Natural killer cell treated with Interleukin-12 subunit alpha and Interleukin-12 subunit beta and Interleukin-15 and Interleukin-18, amount 100 ng/mL, for 72 hours (primary cell): ENCODE data around the gene ABCB1. TPM values are rescaled to one million over a fixed set of nuclear protein-coding genes. Genes with fewer than 3 reads are reported as not detected.

Experiments used
- ATAC-seq, 2 donors: fragments of 150-1000 bp; cut with Tn5 transposase in 1 of 2; sonication (Bioruptor Pico), chemical (Tn5 transposase) in 1 of 2; 2 replicates each; pipeline ENCODE4 v1.10.0; 2021
- DNase-seq: peaks from one replicate; pipeline ENCODE4 v3.0.0; 2022; ENCODE audit warnings: low spot score
- H3K27ac Mint-ChIP-seq, 2 donors: 1 replicate in 1 of 2; 2 replicates in 1 of 2; pipeline ENCODE4 v1.8.0; 2022; ENCODE audit warnings: mixed read lengths in 2 of 2, mild to moderate bottlenecking in 1 of 2, moderate library complexity in 1 of 2
- H3K27me3 Mint-ChIP-seq, 2 donors: 1 replicate in 1 of 2; 2 replicates in 1 of 2; pipeline ENCODE4 v1.8.0; 2022; ENCODE audit warnings: mixed read lengths in 2 of 2
- H3K36me3 Mint-ChIP-seq: one replicate; pipeline ENCODE4 v1.8.0; 2022; ENCODE audit warnings: mixed read lengths
- H3K4me1 Mint-ChIP-seq, 2 donors: 1 replicate in 1 of 2; 2 replicates in 1 of 2; pipeline ENCODE4 v1.8.0; 2022; ENCODE audit warnings: low read depth in 2 of 2, mixed read lengths in 2 of 2, mild to moderate bottlenecking in 1 of 2
- H3K4me3 Mint-ChIP-seq: one replicate; pipeline ENCODE4 v1.8.0; 2022; ENCODE audit warnings: mixed read lengths
- H3K9me3 Mint-ChIP-seq: 2 replicates; pipeline ENCODE4 v1.8.0; 2022; ENCODE audit warnings: mixed read lengths
- total RNA-seq, 2 donors: library from RNA; stranded (reverse); gene quantifications; one replicate each; pipeline ENCODE4 v1.2.3, GENCODE V29; 2022

ABCB1 gene
- total RNA-seq, 2 donors from 2014 or later, result 11.1 to 15.1 TPM

DNA sequence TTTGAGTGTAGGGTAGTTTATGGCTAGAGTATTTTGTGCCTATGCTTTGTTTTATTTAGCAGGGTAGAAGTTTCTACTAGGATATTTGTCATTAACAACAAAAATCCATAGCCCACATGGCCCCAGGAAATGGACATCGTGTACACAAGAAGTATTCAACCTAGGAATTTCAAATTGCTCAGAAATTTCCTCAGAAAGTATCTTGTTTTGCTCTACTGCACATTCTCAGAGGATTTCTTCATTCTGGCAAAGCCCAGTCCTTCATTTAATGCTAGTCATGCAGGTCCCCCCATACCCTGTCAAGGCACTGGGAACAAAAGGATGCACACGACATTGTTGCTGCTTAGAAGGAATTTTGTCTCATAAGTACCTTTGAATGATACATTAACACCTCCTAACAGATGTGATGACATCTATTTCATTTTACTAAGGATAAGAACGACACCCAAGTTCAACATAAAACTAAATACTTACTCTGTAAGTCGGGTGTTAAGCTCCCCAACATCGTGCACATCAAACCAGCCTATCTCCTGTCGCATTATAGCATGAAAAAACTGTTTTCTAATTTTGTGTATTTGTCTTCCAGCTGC is 34.3 kb downstream of the ABCB1 start:
- DNase-seq, result no peak
- H3K9me3 Mint-ChIP-seq, result no peaks in the 10 kb centered on the region

GRCh38 chr7:87565877-87566276 is 34.8 kb downstream of the ABCB1 start:
- Mint-ChIP-seq H3K4me1 (peaks cover 3 to 4% of the 10 kb centered on the region in 2 donors), H3K27me3 (no peaks in the 10 kb centered on the region), H3K36me3 (no peaks in the 10 kb centered on the region), H3K4me3 (no peak overlapping the region), H3K9me3 (no peaks in the 10 kb centered on the region), H3K27ac (no peak overlapping the region)
- ATAC-seq (no peak), DNase-seq (no peak)

More for the DNA sequence above, 34.3 kb downstream of the ABCB1 start:
- no peaks in the 10 kb centered on the region for H3K27me3 Mint-ChIP-seq
- no peak overlapping the region for H3K27ac Mint-ChIP-seq
- no peak for ATAC-seq
- H3K4me3 Mint-ChIP-seq, result no peak overlapping the region
- peaks cover 8 to 9% of the 10 kb centered on the region in 2 donors for H3K4me1 Mint-ChIP-seq
- no peaks in the 10 kb centered on the region for H3K36me3 Mint-ChIP-seq

DNA sequence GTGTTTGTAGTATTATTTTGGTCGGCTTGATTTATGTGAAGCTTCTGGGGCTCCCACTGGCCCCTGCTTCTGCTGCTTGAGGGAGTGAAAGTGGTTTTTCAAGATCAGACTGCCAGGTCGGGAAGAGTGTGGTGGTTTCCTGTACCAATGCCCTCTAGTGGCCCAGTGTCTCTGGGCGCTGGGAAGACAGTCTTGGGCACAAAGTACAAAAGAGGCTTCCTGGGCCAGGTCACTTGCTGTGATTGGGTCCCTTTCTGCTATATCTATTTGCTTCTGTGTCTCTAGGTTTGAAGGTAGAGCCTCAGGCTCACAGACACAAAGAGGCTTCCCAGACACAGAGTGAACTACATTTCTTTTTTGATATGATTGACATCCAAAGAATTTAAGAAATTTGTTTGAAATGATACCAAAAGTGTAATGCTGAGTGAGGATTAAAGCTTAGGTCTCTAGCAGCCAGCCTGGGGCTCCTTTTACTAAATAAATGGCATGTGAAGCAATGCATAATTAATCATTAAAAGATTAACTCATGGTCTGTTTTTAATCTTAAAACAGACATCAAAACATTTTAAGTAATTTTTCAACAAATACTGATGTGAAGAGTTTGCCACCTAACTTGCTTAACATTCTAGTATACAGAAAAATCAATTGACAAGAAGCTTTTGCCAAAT is 36.3 kb downstream of the ABCB1 start:
- no peaks in the 10 kb centered on the region for H3K27me3 Mint-ChIP-seq
- no peak overlapping the region for H3K4me3 Mint-ChIP-seq
- H3K36me3 Mint-ChIP-seq, result no peaks in the 10 kb centered on the region
- H3K4me1 Mint-ChIP-seq, result peaks cover 0 to 4% of the 10 kb centered on the region in 2 donors
- H3K9me3 Mint-ChIP-seq, result no peaks in the 10 kb centered on the region
- H3K27ac Mint-ChIP-seq, result no peak overlapping the region
- ATAC-seq (peak; percentile 65 to 76), DNase-seq (no peak)

- Mint-ChIP-seq H3K27ac (no peak overlapping the region), H3K9me3 (no peaks in the 10 kb centered on the region), H3K27me3 (no peaks in the 10 kb centered on the region), H3K4me3 (no peak overlapping the region), H3K36me3 (no peaks in the 10 kb centered on the region), H3K4me1 (peaks cover 0 to 4% of the 10 kb centered on the region in 2 donors)
- ATAC-seq (no peak), DNase-seq (no peak)
Observed at GRCh38 chr7:87561702-87562101, 39.0 kb downstream of the ABCB1 start.

GRCh38 chr7:87561102-87561501 is 39.6 kb downstream of the ABCB1 start:
- H3K9me3 Mint-ChIP-seq, result no peaks in the 10 kb centered on the region
- no peaks in the 10 kb centered on the region for H3K27me3 Mint-ChIP-seq
- no peak overlapping the region for H3K4me3 Mint-ChIP-seq
- no peak overlapping the region for H3K27ac Mint-ChIP-seq
- no peak for ATAC-seq
- H3K4me1 Mint-ChIP-seq, result peaks cover 0 to 4% of the 10 kb centered on the region in 2 donors
- no peak for DNase-seq
- H3K36me3 Mint-ChIP-seq, result no peaks in the 10 kb centered on the region

DNA sequence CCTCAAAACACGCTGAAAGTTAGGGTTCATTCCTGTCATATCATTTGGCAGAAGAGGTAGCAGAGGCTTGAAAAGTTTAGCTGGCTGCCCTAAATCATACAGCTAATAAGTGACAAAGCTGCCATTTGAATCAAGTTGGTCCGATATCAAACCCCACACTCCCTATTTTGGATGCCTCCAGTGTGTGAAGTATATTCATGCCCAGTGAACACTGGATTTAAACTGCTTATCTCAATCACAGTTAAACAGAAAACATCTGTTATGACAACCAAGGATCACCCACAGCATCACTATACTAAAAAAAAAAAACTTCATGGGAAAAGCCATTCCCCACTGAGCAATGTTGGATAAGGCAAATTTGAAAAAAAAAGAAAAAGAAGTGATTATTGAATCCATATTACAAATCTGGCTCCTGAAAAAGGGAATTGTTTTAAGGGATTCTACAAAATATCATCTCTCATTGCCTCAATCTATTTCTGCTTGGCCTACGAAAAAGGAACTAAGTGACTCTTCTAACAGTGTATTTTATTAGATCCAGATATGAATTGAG is 48.3 kb downstream of the ABCB1 start:
- Mint-ChIP-seq H3K4me3 (no peak overlapping the region), H3K9me3 (no peaks in the 10 kb centered on the region), H3K27me3 (no peaks in the 10 kb centered on the region), H3K36me3 (peaks cover 4% of the 10 kb centered on the region), H3K27ac (no peak overlapping the region), H3K4me1 (no peaks in the 10 kb centered on the region)
- no peak for ATAC-seq
- DNase-seq, result no peak

GRCh38 chr7:87548123-87548919 is 52.4 kb downstream of the ABCB1 start:
- ATAC-seq (no peak), DNase-seq (no peak)
- peaks cover 9% of the 10 kb centered on the region for H3K36me3 Mint-ChIP-seq
- H3K27me3 Mint-ChIP-seq, result no peaks in the 10 kb centered on the region
- H3K4me3 Mint-ChIP-seq, result no peak overlapping the region
- no peaks in the 10 kb centered on the region for H3K9me3 Mint-ChIP-seq
- no peaks in the 10 kb centered on the region for H3K4me1 Mint-ChIP-seq
- H3K27ac Mint-ChIP-seq, result no peak overlapping the region

DNA sequence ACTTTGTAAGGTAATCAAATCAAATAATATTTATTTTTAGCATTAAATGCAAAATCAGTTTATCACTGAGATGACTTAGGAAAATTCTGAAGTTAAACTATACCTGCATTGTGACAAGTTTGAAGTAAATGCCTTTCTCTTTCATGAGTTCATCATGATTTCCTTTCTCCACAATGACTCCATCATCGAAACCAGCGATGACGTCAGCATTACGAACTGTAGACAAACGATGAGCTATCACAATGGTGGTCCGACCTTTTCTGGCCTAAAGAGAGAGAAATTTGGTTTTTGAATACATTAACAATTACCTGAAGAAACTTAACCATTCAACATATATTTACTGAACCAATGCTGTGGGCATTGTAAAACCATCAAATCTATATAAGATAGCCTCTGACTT is 54.9 kb downstream of the ABCB1 start:
- DNase-seq (no peak), ATAC-seq (no peak)
- no peaks in the 10 kb centered on the region for H3K27me3 Mint-ChIP-seq
- no peak overlapping the region for H3K27ac Mint-ChIP-seq
- H3K4me1 Mint-ChIP-seq, result no peaks in the 10 kb centered on the region
- H3K4me3 Mint-ChIP-seq, result no peak overlapping the region
- H3K36me3 Mint-ChIP-seq, result peaks cover 9% of the 10 kb centered on the region
- no peaks in the 10 kb centered on the region for H3K9me3 Mint-ChIP-seq

GRCh38 chr7:87543623-87544022 is 57.1 kb downstream of the ABCB1 start:
- DNase-seq (no peak), ATAC-seq (no peak)
- no peak overlapping the region for H3K4me3 Mint-ChIP-seq
- H3K4me1 Mint-ChIP-seq, result no peaks in the 10 kb centered on the region
- H3K9me3 Mint-ChIP-seq, result no peaks in the 10 kb centered on the region
- H3K27me3 Mint-ChIP-seq, result no peaks in the 10 kb centered on the region
- no peak overlapping the region for H3K27ac Mint-ChIP-seq
- peaks cover 5% of the 10 kb centered on the region for H3K36me3 Mint-ChIP-seq

DNA sequence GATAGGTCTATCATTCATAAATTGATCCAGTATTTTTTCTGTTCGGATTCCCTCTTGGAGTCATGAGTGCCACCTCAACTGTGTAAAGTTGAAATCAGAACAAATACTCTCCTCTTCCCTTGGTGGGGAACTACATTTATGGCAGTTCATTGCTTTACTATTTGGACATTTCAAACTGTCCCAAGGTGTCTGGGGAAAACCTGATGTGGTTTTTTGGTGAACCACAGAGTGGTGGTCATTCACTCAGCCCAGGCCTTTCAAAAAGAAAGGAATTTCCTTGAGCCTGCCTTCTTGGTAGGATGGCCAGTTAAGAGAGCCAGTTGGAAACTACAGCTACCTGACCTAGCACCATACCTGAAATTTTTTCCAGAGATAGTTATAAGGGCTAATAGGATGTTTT is 59.0 kb downstream of the ABCB1 start:
- H3K4me3 Mint-ChIP-seq, result no peak overlapping the region

GRCh38 chr7:87538052-87538451 is 62.6 kb downstream of the ABCB1 start:
- DNase-seq (no peak), ATAC-seq (no peak)
- no peak overlapping the region for H3K4me3 Mint-ChIP-seq
- H3K4me1 Mint-ChIP-seq, result no peaks in the 10 kb centered on the region
- no peaks in the 10 kb centered on the region for H3K9me3 Mint-ChIP-seq
- no peak overlapping the region for H3K27ac Mint-ChIP-seq
- H3K36me3 Mint-ChIP-seq, result peaks cover 4% of the 10 kb centered on the region
- H3K27me3 Mint-ChIP-seq, result no peaks in the 10 kb centered on the region

More for the DNA sequence above, 59.0 kb downstream of the ABCB1 start:
- H3K36me3 Mint-ChIP-seq, result peaks cover 9% of the 10 kb centered on the region
- H3K9me3 Mint-ChIP-seq, result no peaks in the 10 kb centered on the region
- DNase-seq (no peak), ATAC-seq (no peak)
- H3K27me3 Mint-ChIP-seq, result no peaks in the 10 kb centered on the region
- no peak overlapping the region for H3K27ac Mint-ChIP-seq
- no peaks in the 10 kb centered on the region for H3K4me1 Mint-ChIP-seq

GRCh38 chr7:87534072-87534471 is 66.6 kb downstream of the ABCB1 start:
- H3K4me1 Mint-ChIP-seq, result no peaks in the 10 kb centered on the region
- DNase-seq, result no peak
- H3K9me3 Mint-ChIP-seq, result no peaks in the 10 kb centered on the region
- H3K27ac Mint-ChIP-seq, result no peak overlapping the region
- H3K36me3 Mint-ChIP-seq, result peaks cover 8% of the 10 kb centered on the region
- no peaks in the 10 kb centered on the region for H3K27me3 Mint-ChIP-seq
- no peak for ATAC-seq
- H3K4me3 Mint-ChIP-seq, result no peak overlapping the region

DNA sequence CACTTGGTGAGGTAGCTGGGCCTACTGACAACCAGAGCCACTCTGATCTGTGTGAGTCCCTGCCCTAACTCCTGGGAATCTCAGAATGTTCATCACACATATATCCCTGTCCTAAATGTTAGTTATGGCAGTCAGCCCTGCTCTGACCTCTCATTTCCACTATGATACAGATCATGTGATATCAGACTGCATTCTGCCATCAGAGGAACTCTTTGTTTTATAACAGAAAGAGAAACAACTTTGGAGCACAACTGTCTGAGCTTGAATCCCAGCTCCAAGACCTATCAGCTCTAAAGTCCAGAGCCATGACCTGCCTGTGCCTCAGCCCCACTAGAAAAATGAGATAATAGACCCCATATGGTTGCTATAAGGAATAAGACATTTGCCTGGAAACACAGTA is 70.6 kb downstream of the ABCB1 start:
- H3K9me3 Mint-ChIP-seq, result no peaks in the 10 kb centered on the region
- no peak overlapping the region for H3K27ac Mint-ChIP-seq

GRCh38 chr7:87528730-87529129 is 72.0 kb downstream of the ABCB1 start:
- DNase-seq, result no peak
- H3K36me3 Mint-ChIP-seq, result peaks cover 16% of the 10 kb centered on the region
- no peaks in the 10 kb centered on the region for H3K27me3 Mint-ChIP-seq

More for the DNA sequence above, 70.6 kb downstream of the ABCB1 start:
- Mint-ChIP-seq H3K27me3 (no peaks in the 10 kb centered on the region), H3K4me1 (peaks cover 0 to 5% of the 10 kb centered on the region in 2 donors), H3K4me3 (no peak overlapping the region), H3K36me3 (peaks cover 16% of the 10 kb centered on the region)
- DNase-seq (no peak), ATAC-seq (no peak)

More at GRCh38 chr7:87528730-87529129, 72.0 kb downstream of the ABCB1 start:
- no peak overlapping the region for H3K4me3 Mint-ChIP-seq
- no peak for ATAC-seq
- no peaks in the 10 kb centered on the region for H3K9me3 Mint-ChIP-seq
- no peak overlapping the region for H3K27ac Mint-ChIP-seq
- peaks cover 0 to 5% of the 10 kb centered on the region in 2 donors for H3K4me1 Mint-ChIP-seq
